ENCODE results near the gene SWAP70.
"Not testable (repeated sequence)": the region's sequence is repeated elsewhere in the genome, so short reads cannot be mapped to it uniquely, and the experiment has no call there.

DNA sequence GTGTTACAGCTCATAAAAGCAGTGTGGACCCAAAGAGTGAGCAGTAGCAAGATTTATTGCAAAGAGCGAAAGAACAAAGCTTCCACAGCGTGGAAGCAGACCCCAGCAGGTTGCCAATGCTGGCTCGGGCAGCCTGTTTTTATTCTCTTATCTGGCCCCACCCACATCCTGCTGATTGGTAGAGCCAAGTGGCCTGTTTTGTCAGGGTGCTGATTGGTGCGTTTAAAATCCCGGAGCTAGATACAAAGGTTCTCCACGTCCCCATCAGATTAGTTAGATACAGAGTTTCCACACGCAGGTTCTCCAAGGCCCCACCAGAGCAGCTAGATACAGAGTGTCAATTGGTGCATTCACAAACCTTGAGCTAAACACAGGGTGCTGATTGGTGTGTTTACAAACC, 41.5 kb upstream of the SWAP70 start:
- TF ChIP-seq, protein P1, sequence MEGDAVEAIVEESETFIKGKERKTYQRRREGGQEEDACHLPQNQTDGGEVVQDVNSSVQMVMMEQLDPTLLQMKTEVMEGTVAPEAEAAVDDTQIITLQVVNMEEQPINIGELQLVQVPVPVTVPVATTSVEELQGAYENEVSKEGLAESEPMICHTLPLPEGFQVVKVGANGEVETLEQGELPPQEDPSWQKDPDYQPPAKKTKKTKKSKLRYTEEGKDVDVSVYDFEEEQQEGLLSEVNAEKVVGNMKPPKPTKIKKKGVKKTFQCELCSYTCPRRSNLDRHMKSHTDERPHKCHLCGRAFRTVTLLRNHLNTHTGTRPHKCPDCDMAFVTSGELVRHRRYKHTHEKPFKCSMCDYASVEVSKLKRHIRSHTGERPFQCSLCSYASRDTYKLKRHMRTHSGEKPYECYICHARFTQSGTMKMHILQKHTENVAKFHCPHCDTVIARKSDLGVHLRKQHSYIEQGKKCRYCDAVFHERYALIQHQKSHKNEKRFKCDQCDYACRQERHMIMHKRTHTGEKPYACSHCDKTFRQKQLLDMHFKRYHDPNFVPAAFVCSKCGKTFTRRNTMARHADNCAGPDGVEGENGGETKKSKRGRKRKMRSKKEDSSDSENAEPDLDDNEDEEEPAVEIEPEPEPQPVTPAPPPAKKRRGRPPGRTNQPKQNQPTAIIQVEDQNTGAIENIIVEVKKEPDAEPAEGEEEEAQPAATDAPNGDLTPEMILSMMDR (IDR thresholded peaks at IDR 0.05; ENCODE audit: insufficient read depth, low read length, poor library complexity, severe bottlenecking): not testable (repeated sequence)
- TF ChIP-seq EZH2phosphoT487 (conservative IDR thresholded peaks at IDR 0.05; ENCODE audit: low read length): not testable (repeated sequence)
